Measurements from ENCODE around the gene NDC1. TPM values are rescaled to one million over a fixed set of nuclear protein-coding genes. Genes with fewer than 3 reads are reported as not detected.

Gene NDC1
- total and polyA plus RNA-seq, 2 of the 4 experiments (the other 2 are of a cell fraction): 11.8 to 33.9 TPM

DNA sequence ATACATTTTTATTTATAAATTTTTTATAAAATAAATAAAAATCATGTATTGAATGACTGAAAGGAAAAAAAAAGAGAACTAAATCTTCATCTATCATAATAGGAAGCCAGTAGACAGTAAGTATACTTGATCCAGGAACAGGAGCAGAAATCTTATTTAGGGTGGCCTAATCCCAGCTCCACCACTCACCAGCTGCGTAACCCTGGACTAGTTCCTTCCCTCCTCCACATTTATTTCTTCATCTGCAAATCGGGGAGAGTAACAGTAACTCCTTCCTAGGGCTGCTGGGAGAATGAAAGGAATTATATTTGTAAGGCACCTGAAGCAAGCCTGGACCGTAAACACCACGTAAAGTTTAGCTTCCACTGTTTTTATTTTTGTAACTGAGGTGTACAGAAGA is 117.0 kb downstream of the NDC1 start:
- Histone ChIP-seq H3K9me1 (ENCODE audit: insufficient read depth, low read length) (peaks cover 6% of the 10 kb centered on the region; the same call in 1 of the 2 replicates), H3K56ac (ENCODE audit: extremely low read depth, insufficient read depth, low read length) (no peak overlapping the region), H3K4me1 (ENCODE audit: control insufficient read depth, insufficient read depth, low read length) (peaks cover 3% of the 10 kb centered on the region; the same call in 1 of the 2 replicates), H3K23ac (ENCODE audit: low read depth, low read length) (no peak overlapping the region), H2BK120ac (ENCODE audit: low read depth, low read length) (no peak overlapping the region), H3K4me3 (ENCODE audit: insufficient read depth, low read depth, low read length) (no peak overlapping the region), H2AK9ac (replicated peaks; ENCODE audit: low read depth, low read length, poor library complexity) (no peak overlapping the region), H3K36me3 (ENCODE audit: control insufficient read depth, insufficient read depth, low read length) (no peaks in the 10 kb centered on the region), H2BK5ac (ENCODE audit: low read depth, low read length, poor library complexity, severe bottlenecking) (no peak overlapping the region), H3K79me1 (ENCODE audit: low read depth in 1 of 2, low read length in 2 of 2) (peaks cover 12 to 21% of the 10 kb centered on the region in 2 experiments), H3K4ac (ENCODE audit: low read depth, low read length) (no peak overlapping the region), H3K9ac (ENCODE audit: low read depth, low read length) (no peak overlapping the region), H4K20me1 (ENCODE audit: insufficient read depth, low read length) (peaks cover 6% of the 10 kb centered on the region; the same call in 1 of the 2 replicates), H2AFZ (replicated peaks; ENCODE audit: low read length, poor library complexity) (no peak overlapping the region), H3K27ac (ENCODE audit: insufficient read depth, low read length) (no peak overlapping the region), H3K18ac (ENCODE audit: low read depth, low read length) (no peak overlapping the region), H4K91ac (ENCODE audit: insufficient read depth, low read depth, low read length) (no peak overlapping the region), H4K5ac (ENCODE audit: low read depth, low read length) (no peak overlapping the region), H4K8ac (ENCODE audit: low read depth in 2 of 2, low read length in 2 of 2) (no peak overlapping the region), H3K27me3 (ENCODE audit: control insufficient read depth, insufficient read depth, low read length) (no peaks in the 10 kb centered on the region), H3K9me3 (ENCODE audit: control insufficient read depth, insufficient read depth, low read length) (no peaks in the 10 kb centered on the region), H3K14ac (replicated peaks; ENCODE audit: low read depth, low read length) (no peak overlapping the region), H2BK15ac (ENCODE audit: low read depth, low read length) (no peak overlapping the region), H2AK5ac (ENCODE audit: low read depth, low read length) (no peak overlapping the region), H3K4me2 (ENCODE audit: low read depth, low read length) (no peak overlapping the region), H2BK20ac (ENCODE audit: low read depth, low read length) (no peak overlapping the region)
- intact Hi-C loops (cut with micrococcal nuclease) (no loop called here), in situ Hi-C loops (cut with MboI; ENCODE audit: low sequenced_read_pairs) (no loop called here), dilution Hi-C loops (cut with HindIII; ENCODE audit: low sequenced_read_pairs, unreplicated experiment) (no loop called here)
- no CpG with 5 or more reads among the region's 4 CpGs for WGBS, 2 experiments (ENCODE audit: extremely low coverage in 2 of 2, insufficient read length in 1 of 2)
- DNase-seq: no peak
- no peak for ATAC-seq (ENCODE audit: low read depth)
- POLR2A ChIA-PET (ENCODE audit: unreplicated experiment): no interaction called here
- TF ChIP-seq MAFK (IDR thresholded peaks at IDR 0.05; ENCODE audit: low read depth, low read length) (no peak), RAD21 (IDR thresholded peaks at IDR 0.05; ENCODE audit: low read length) (no peak), FOS (IDR thresholded peaks at IDR 0.05; ENCODE audit: low read depth, low read length) (no peak), MXI1 (IDR thresholded peaks at IDR 0.05; ENCODE audit: borderline replicate concordance, low read depth, low read length) (no peak), POLR2A (IDR thresholded peaks at IDR 0.05; ENCODE audit: low read depth, low read length) (no peak), RCOR1 (IDR thresholded peaks at IDR 0.05; ENCODE audit: insufficient replicate concordance, low read length) (no peak), MAZ (IDR thresholded peaks at IDR 0.05; ENCODE audit: borderline replicate concordance, low read depth, low read length) (no peak)
- BruUV-seq (replicated peaks): no TSS peak
- CTCF ChIA-PET: interaction anchor here (1.0 kb wide), 1 partner anchor 11 kb away, joined by 3 read pairs; no protein-coding TSS in a partner anchor

All from IMR-90 (cell line).